WI38 (cell line): ENCODE data around the gene TST.

Experiments used
- H3K4me3 ChIP-seq: 2 replicates; pipeline ENCODE4 v1.5.1; 2011; ENCODE audit warnings: low read depth, mild to moderate bottlenecking, control low read depth, low read length
- TF ChIP-seq, protein P1 (sequence below): IDR thresholded peaks from 2 replicates; pipeline ENCODE4 v1.5.1; 2012; ENCODE audit warnings: low read depth, mild to moderate bottlenecking, control low read depth, low read length

Gene TST

DNA sequence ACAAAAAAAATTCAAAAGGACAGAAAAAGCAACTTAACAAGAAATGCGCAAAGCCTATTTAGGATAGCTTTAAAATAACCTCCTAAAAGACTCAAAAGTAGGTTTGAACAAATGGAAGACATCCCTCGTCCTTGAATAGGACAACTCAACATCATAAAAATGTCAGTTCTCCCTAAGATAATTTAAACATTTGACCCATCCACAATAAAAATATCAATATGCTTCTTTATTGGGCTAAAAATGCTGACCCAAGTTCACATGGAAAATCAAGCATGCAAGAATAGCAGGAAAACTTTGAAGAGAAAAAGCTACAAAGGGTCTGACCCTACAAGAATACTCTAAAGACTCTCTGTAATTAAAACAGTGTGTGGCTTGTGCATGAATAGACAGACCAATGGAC is 20.2 kb upstream of the TST start:
- TF ChIP-seq, protein P1, sequence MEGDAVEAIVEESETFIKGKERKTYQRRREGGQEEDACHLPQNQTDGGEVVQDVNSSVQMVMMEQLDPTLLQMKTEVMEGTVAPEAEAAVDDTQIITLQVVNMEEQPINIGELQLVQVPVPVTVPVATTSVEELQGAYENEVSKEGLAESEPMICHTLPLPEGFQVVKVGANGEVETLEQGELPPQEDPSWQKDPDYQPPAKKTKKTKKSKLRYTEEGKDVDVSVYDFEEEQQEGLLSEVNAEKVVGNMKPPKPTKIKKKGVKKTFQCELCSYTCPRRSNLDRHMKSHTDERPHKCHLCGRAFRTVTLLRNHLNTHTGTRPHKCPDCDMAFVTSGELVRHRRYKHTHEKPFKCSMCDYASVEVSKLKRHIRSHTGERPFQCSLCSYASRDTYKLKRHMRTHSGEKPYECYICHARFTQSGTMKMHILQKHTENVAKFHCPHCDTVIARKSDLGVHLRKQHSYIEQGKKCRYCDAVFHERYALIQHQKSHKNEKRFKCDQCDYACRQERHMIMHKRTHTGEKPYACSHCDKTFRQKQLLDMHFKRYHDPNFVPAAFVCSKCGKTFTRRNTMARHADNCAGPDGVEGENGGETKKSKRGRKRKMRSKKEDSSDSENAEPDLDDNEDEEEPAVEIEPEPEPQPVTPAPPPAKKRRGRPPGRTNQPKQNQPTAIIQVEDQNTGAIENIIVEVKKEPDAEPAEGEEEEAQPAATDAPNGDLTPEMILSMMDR, result no peak

DNA sequence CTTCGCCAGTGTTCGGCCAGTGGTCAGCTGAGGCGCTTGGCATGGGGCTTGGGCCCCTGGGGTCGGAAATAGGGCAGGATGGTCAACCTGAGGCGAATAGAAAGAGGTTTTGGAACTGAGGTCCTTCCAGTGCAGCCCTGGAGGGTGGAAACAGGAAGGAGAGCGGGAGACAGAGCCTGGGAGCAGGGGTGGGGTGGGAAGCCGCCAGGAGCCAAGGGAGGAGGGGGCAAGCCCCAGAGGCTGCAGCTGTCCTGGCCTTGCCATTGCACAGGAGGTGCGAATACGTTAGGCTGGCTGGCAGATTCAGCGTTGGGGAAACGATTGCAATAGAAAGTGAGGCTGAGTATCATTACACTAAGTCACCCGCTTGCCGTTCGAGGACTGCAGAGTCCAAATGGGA is 18.4 kb upstream of the TST start:
- TF ChIP-seq, protein P1, result no peak

More for the DNA sequence above, 20.2 kb upstream of the TST start:
- no peak overlapping the region for H3K4me3 ChIP-seq

DNA sequence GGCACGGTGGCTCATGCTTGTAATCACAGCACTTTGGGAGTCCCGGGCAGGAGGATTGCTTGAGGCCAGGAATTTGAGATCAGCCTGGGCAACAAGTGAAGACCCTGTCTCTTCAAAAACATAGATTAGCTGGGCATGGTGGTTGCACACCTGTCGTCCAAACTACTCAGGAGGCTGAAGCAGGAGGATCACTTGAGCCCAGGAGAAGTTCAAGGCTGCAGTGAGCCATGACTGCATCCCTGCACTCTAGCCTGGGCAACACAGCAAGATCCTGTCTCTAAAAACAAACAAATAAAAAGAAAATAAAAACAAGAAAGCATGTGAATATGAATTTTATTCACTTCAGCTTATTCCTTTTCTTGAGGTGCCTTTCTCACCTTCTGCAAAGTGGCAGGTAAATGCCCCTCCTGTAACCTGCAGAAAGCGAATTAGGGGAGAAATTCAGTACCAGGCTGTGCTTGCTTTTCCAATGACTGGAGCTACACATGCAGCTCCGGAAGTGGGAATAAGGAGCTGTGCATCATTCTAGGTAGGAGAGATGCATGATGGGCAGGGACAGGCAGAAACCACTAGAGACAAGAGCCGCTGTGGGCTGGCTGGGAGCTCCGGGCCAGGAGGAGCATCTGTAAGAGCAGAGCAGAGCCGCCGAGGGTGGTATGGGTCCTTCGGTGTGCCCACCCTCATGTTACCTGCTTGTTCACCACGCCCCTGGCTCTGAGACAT is 17.6 kb upstream of the TST start:
- TF ChIP-seq, protein P1, result no peak
- no peak overlapping the region for H3K4me3 ChIP-seq

More for the DNA sequence above, 18.4 kb upstream of the TST start:
- H3K4me3 ChIP-seq, result no peak overlapping the region

DNA sequence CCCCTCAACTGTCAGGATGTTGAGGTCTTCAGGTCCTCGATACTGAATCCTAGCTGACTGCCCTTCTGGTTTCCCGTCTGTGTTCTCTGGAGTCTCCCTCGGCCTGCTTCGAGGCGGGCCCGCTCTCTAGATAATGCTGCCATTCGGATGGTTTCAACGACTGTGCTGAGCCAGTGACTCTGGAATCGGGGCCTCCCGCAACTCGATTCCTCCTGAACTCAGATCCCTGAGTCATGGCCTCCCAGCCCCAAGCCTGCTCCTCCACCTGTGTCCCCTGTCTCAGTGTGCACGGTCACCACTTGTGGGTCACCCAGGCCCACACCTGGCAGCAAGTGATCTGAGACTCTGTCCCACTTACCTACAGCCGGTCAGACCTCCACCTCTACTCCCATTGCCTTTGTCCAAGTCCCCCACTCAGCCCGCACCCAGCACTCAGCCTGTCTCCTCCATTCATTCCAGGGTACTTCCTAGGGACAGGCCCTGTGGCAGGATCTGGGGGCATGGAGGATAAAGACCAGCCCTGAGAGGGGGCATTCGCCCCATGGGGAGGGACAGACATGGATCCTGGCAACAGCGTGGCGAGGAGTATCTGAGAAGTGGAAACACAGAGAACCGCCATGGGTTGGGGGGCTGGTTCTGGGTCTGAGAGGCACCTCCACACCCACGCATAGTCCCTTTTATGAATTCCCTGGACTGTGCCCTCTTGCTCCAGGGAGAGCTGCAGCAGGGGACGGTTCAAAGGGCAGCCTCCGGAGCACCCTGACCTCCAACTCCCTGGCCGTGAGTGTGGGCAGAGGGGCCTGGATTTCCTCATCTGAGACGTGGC is 14.6 kb upstream of the TST start:
- TF ChIP-seq, protein P1, result no peak
- no peak overlapping the region for H3K4me3 ChIP-seq

DNA sequence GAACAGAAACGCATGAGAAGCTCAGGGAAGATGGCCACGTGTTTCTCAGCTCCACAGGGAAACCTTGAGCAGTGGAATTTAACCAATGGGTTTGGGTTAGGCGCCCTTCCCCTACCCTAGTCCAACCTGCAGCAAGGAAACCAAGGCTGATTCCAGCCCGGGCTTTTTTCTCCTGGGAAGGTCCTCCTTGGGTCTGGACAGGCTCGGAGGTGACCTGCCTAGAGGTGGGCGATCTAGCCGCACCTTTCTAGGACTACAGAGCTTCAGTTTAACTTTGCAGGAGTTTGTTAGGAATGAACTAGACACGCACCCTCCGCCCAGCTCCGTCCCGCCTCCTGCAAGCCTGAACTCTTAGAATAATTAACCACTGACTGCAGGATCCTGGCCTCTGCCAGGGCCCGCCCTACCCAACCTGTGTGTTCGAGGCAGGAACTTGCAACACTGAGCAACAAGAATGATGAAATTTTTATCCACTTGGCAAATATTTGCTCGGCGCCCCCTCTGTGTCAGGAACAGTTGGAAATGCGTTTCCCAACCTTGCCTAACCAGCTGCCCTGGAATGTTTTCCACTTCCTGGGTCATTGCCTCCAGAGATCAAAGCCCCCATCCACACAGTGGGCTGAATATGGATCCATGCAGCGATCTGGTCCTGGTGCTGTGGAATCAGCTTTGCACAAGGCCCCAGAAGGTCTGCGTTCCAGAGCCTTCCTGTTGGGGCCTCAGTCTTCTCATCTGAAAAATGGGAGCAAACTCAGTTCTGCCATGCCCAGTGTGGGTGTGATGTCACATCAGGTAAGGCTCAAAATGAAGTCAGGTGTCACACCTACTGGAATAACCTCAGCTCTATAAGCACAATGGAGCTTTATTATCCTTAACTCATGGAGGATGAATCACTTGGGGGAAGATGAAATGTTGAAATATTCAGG is 13.6 kb upstream of the TST start:
- no peak overlapping the region for H3K4me3 ChIP-seq
- TF ChIP-seq, protein P1, result no peak

DNA sequence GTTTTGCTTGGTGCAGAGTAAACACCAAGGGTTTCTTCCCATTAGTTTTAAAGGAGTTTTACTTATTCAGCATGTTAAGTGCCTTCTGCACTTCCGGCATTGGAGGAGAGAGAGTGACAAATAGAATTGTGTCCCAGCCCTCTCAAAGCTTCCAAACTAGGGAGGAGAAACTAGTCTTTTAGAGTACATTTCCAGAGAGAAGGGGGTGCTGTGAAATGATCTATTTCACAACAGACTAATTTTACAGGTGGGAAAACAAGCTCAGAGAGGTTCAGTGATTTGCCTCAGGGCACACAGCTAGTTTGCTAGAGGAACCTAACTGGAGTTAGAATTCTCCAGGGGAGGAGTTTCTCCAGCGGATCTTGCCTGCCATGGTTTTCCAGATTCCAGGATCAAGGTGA is 12.9 kb upstream of the TST start:
- TF ChIP-seq, protein P1, result no peak

More for the DNA sequence above, 12.9 kb upstream of the TST start:
- no peak overlapping the region for H3K4me3 ChIP-seq
